ENCODE data around the gene CRYGA. TPM values are rescaled to one million over a fixed set of nuclear protein-coding genes. Genes with fewer than 3 reads are reported as not detected.
"Not testable (repeated sequence)": the region's sequence is repeated elsewhere in the genome, so short reads cannot be mapped to it uniquely, and the experiment has no call there.

Gene CRYGA
- total RNA-seq, 1 experiment from 2014 or later = not detected

GRCh38 chr2:208125251-208125650 is 38.1 kb downstream of the CRYGA start:
- intact Hi-C loops (cut with micrococcal nuclease; ENCODE audit: unreplicated experiment) = no loop called here
- Histone ChIP-seq H3K4me3 (ENCODE audit: low read depth in 2 of 2, low read length in 2 of 2) (no peak overlapping the region), H3K4me1 (ENCODE audit: control insufficient read depth, insufficient read depth, low read length) (no peaks in the 10 kb centered on the region), H3K36me3 (ENCODE audit: control insufficient read depth, insufficient read depth, low read length) (no peaks in the 10 kb centered on the region; the same call in 1 of the 2 replicates), H3K27me3 (ENCODE audit: control insufficient read depth, insufficient read depth, low read length) (no peaks in the 10 kb centered on the region), H3K9me3 (ENCODE audit: control insufficient read depth, insufficient read depth, low read depth, low read length) (no peaks in the 10 kb centered on the region), H3K27ac (ENCODE audit: low read length) (no peak overlapping the region)
- BruUV-seq (replicated peaks) = no TSS peak
- DNase-seq (ENCODE audit: low read depth, low spot score) (no peak), ATAC-seq (no peak)
- in situ Hi-C loops (cut with HindIII; ENCODE audit: low pct_unique_long_range_greater_than_20kb, low sequenced_read_pairs) = no loop called here
- ChIA-PET CTCF (no interaction called here), POLR2A (interaction anchor here (0.7 kb wide), 1 partner anchor 513 kb away, joined by 3 read pairs; no protein-coding TSS in a partner anchor)
- no peak for TF ChIP-seq SIN3A (IDR thresholded peaks at IDR 0.05; ENCODE audit: borderline replicate concordance, insufficient read depth, low read depth, low read length)
- TF ChIP-seq TCF7L2 (IDR thresholded peaks at IDR 0.05; ENCODE audit: low read depth, low read length) = no peak

GRCh38 chr2:208124013-208124715 is 39.2 kb downstream of the CRYGA start, which contains the start of gene CRYGD:
Gene CRYGD (minus strand): TSS chr2:208124524. CDS start chr2:208124473, 51 bp downstream.
- H3K4me3 ChIP-seq (ENCODE audit: low read depth in 2 of 2, low read length in 2 of 2); BruUV-seq (replicated peaks); H3K36me3 ChIP-seq (ENCODE audit: control insufficient read depth, insufficient read depth, low read length); intact Hi-C loops (cut with micrococcal nuclease; ENCODE audit: unreplicated experiment); POLR2A ChIA-PET; H3K27me3 ChIP-seq (ENCODE audit: control insufficient read depth, insufficient read depth, low read length); ATAC-seq; DNase-seq (ENCODE audit: low read depth, low spot score); in situ Hi-C loops (cut with HindIII; ENCODE audit: low pct_unique_long_range_greater_than_20kb, low sequenced_read_pairs); H3K9me3 ChIP-seq (ENCODE audit: control insufficient read depth, insufficient read depth, low read depth, low read length); H3K27ac ChIP-seq (ENCODE audit: low read length); H3K4me1 ChIP-seq (ENCODE audit: control insufficient read depth, insufficient read depth, low read length): not testable (repeated sequence)
- CTCF ChIA-PET = interaction anchor here (0.7 kb wide), 1 partner anchor 377 kb away, joined by 16 read pairs; no protein-coding TSS in a partner anchor

GRCh38 chr2:208122248-208122647 is 41.1 kb downstream of the CRYGA start:
- ChIA-PET POLR2A (no interaction called here), CTCF (interaction anchor here (0.6 kb wide), 1 partner anchor 77 kb away, joined by 3 read pairs; no protein-coding TSS in a partner anchor)
- ATAC-seq = no peak
- Histone ChIP-seq H3K9me3 (ENCODE audit: control insufficient read depth, insufficient read depth, low read depth, low read length) (no peaks in the 10 kb centered on the region), H3K4me3 (ENCODE audit: low read depth in 2 of 2, low read length in 2 of 2) (no peak overlapping the region), H3K36me3 (ENCODE audit: control insufficient read depth, insufficient read depth, low read length) (no peaks in the 10 kb centered on the region; the same call in 1 of the 2 replicates), H3K4me1 (ENCODE audit: control insufficient read depth, insufficient read depth, low read length) (no peaks in the 10 kb centered on the region), H3K27me3 (ENCODE audit: control insufficient read depth, insufficient read depth, low read length) (no peaks in the 10 kb centered on the region), H3K27ac (ENCODE audit: low read length) (no peak overlapping the region)
- TF ChIP-seq POLR2AphosphoS5 (IDR thresholded peaks at IDR 0.05; ENCODE audit: low read depth, low read length) = no peak
- TF ChIP-seq CTCF (IDR thresholded peaks at IDR 0.05) = no peak
- TF ChIP-seq REST (IDR thresholded peaks at IDR 0.05; ENCODE audit: insufficient read depth in 1 of 2, low read depth in 2 of 2, low read length in 1 of 2) = no peak
- in situ Hi-C loops (cut with HindIII; ENCODE audit: low pct_unique_long_range_greater_than_20kb, low sequenced_read_pairs) = no loop called here
- no TSS peak for BruUV-seq (replicated peaks)
- intact Hi-C loops (cut with micrococcal nuclease; ENCODE audit: unreplicated experiment) = no loop called here
- DNase-seq (ENCODE audit: low read depth, low spot score) = no peak

All from Panc1 (cell line).